ENCODE results near the gene AGMO. TPM values are rescaled to one million over a fixed set of nuclear protein-coding genes. Genes with fewer than 3 reads are reported as not detected.

Gene AGMO
- total and polyA plus RNA-seq, 2 of the 8 experiments (the other 6 are each of a cell fraction or from before 2014, with no cell fraction given) = 0.22 to 0.45 TPM

DNA sequence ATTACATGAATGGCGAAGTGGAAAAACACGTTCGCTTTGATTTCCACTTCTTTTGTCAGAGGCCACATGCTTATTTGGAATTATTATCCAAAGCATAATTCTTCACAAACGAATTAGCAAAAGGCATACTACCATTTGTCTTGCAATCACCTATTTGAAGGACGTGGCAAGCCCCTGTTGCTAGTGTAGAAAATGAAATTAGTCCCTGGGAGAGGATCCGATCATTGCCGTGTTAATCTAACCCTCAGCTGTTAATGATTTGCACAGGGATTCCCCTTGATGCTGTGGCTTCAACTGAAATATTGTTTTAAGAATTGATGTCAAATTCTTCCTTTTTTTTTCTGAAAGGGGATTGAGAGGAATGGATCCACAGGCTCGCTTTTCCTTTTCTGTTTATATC is 4.6 kb downstream of the AGMO start (continued):
- TF ChIP-seq CEBPB (IDR thresholded peaks at IDR 0.05; ENCODE audit: low read depth, low read length) = no peak
- TF ChIP-seq ASH2L (IDR thresholded peaks at IDR 0.05; ENCODE audit: low read length) = no peak
- no peak for TF ChIP-seq CHD1 (IDR thresholded peaks at IDR 0.05; ENCODE audit: low read depth, low read length)
- no peak for TF ChIP-seq POU5F1 (IDR thresholded peaks at IDR 0.05; ENCODE audit: low read depth, low read length)
- TF ChIP-seq SAP30 (IDR thresholded peaks at IDR 0.05; ENCODE audit: insufficient read depth, insufficient replicate concordance, low read length) = no peak
- TF ChIP-seq JUND (IDR thresholded peaks at IDR 0.05; ENCODE audit: low read length) = no peak
